ENCODE data around the gene RGPD8.

DNA sequence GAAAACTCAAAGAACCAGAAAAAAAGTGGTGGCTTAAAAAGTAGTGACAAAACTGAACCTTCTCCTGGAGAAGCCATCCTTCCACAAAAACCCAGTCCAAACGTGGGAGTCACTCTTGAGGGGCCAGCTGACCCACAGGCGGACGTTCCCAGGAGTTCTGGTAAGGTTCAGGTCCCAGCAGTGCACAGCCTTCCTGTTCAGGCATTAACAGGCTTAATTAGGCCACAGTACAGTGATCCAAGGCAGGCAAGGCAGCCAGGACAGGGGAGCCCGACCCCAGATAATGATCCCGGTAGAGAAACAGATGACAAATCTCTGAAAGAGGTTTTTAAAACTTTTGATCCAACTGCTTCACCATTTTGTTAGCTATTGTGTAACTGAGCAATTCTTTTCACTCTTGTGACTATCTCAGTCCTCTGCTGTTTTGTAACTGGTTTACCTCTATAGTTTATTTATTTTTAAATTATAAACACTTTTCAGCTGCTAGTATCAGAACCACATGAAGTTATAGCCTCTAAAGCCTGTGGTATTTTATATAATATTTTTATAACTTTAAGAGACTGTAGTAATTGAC lies 101.2 kb downstream of the RGPD8 start:
- TF ChIP-seq CTCF (IDR thresholded peaks at IDR 0.05), result no peak
- TF ChIP-seq POLR2A (IDR thresholded peaks at IDR 0.05), result no peak

Data from ovary (tissue), 3 donors.